ENCODE measurements around the gene CABLES1. TPM values are rescaled to one million over a fixed set of nuclear protein-coding genes. Genes with fewer than 3 reads are reported as not detected.

The CABLES1 gene
- total RNA-seq, 2 donors from 2014 or later = 4.2 to 11.9 TPM

GRCh38 chr18:23099621-23100020 lies 35.7 kb upstream of the CABLES1 start:
- Histone ChIP-seq H3K4me3 (no peak overlapping the region), H3K4me1 (no peaks in the 10 kb centered on the region), H3K27ac (no peak overlapping the region), H3K36me3 (replicated peaks in 1 of 2; ENCODE audit: insufficient read depth in 1 of 2, low read depth in 2 of 2) (no peaks in the 10 kb centered on the region), H3K9me3 (no peaks in the 10 kb centered on the region), H3K27me3 (no peaks in the 10 kb centered on the region)
- no peak for TF ChIP-seq CTCF (IDR thresholded peaks at IDR 0.05)
- no peak for TF ChIP-seq POLR2A (IDR thresholded peaks at IDR 0.05)
- DNase-seq (no peak), ATAC-seq (no peak)
- intact Hi-C loops (cut with DNase I) = no loop called here
- 86 to 93% methylated on average over 5 of the region's 5 CpGs for WGBS, 2 donors

GRCh38 chr18:23101861-23102432 lies 33.3 kb upstream of the CABLES1 start:
- H3K27ac ChIP-seq = no peak overlapping the region
- 66 to 82% methylated on average over 12 of the region's 12 CpGs for whole genome bisulfite sequencing, 2 donors
- no peak for ATAC-seq

GRCh38 chr18:23102493-23103261 lies 32.6 kb upstream of the CABLES1 start:
- Histone ChIP-seq H3K27me3 (no peaks in the 10 kb centered on the region), H3K9me3 (no peaks in the 10 kb centered on the region), H3K27ac (no peak overlapping the region), H3K4me3 (no peak overlapping the region), H3K36me3 (replicated peaks in 1 of 2; ENCODE audit: insufficient read depth in 1 of 2, low read depth in 2 of 2) (no peaks in the 10 kb centered on the region), H3K4me1 (no peaks in the 10 kb centered on the region)
- 79 to 81% methylated on average over 11 of the region's 11 CpGs for WGBS, 2 donors
- DNase-seq (no peak), ATAC-seq (no peak)
- TF ChIP-seq CTCF (IDR thresholded peaks at IDR 0.05) (no peak), POLR2A (IDR thresholded peaks at IDR 0.05) (no peak)
- intact Hi-C loops (cut with DNase I) = no loop called here

More at GRCh38 chr18:23101861-23102432, 33.3 kb upstream of the CABLES1 start:
- Histone ChIP-seq H3K9me3 (no peaks in the 10 kb centered on the region), H3K27me3 (no peaks in the 10 kb centered on the region), H3K4me3 (no peak overlapping the region), H3K4me1 (no peaks in the 10 kb centered on the region), H3K36me3 (replicated peaks in 1 of 2; ENCODE audit: insufficient read depth in 1 of 2, low read depth in 2 of 2) (no peaks in the 10 kb centered on the region)
- TF ChIP-seq POLR2A (IDR thresholded peaks at IDR 0.05) = no peak
- intact Hi-C loops (cut with DNase I) = no loop called here
- no peak for DNase-seq

GRCh38 chr18:23103449-23103848 lies 31.8 kb upstream of the CABLES1 start:
- intact Hi-C loops (cut with DNase I) = no loop called here
- H3K4me1 ChIP-seq = no peaks in the 10 kb centered on the region
- DNase-seq (no peak), ATAC-seq (no peak)
- no peak overlapping the region for H3K4me3 ChIP-seq
- TF ChIP-seq CTCF (IDR thresholded peaks at IDR 0.05) = no peak
- no peak for TF ChIP-seq POLR2A (IDR thresholded peaks at IDR 0.05)
- H3K9me3 ChIP-seq = no peaks in the 10 kb centered on the region
- H3K36me3 ChIP-seq (replicated peaks in 1 of 2; ENCODE audit: insufficient read depth in 1 of 2, low read depth in 2 of 2) = no peaks in the 10 kb centered on the region
- 68 to 83% methylated on average over 4 of the region's 4 CpGs for WGBS, 2 donors
- H3K27ac ChIP-seq = no peak overlapping the region
- no peaks in the 10 kb centered on the region for H3K27me3 ChIP-seq

- Histone ChIP-seq H3K4me1 (no peaks in the 10 kb centered on the region), H3K4me3 (no peak overlapping the region), H3K9me3 (no peaks in the 10 kb centered on the region), H3K27me3 (no peaks in the 10 kb centered on the region), H3K36me3 (replicated peaks in 1 of 2; ENCODE audit: insufficient read depth in 1 of 2, low read depth in 2 of 2) (no peaks in the 10 kb centered on the region), H3K27ac (no peak overlapping the region)
- DNase-seq = no peak
- ATAC-seq = no peak
- WGBS, 2 donors = 77 to 84% methylated on average over 3 of the region's 3 CpGs
- TF ChIP-seq CTCF (IDR thresholded peaks at IDR 0.05) = no peak
- TF ChIP-seq POLR2A (IDR thresholded peaks at IDR 0.05) = no peak
- intact Hi-C loops (cut with DNase I) = no loop called here
Measured at GRCh38 chr18:23105030-23105429, 30.3 kb upstream of the CABLES1 start.
